Peyer's patch (tissue), 4 donors: ENCODE measurements around the gene ZNHIT1. TPM values are rescaled to one million over a fixed set of nuclear protein-coding genes. Genes with fewer than 3 reads are reported as not detected.
"Not testable (repeated sequence)": the region's sequence is repeated elsewhere in the genome, so short reads cannot be mapped to it uniquely, and the experiment has no call there.

ENCODE experiments used
- DNase-seq, 3 donors: peaks; one replicate each; pipeline ENCODE4 v3.0.0-alpha.2; 2017 to 2019
- H3K27ac ChIP-seq, 4 donors: fragments of 200-600 bp; sonication (generic); one replicate each; pipeline ENCODE4 v1.5.1; 2016 to 2019
- H3K27me3 ChIP-seq, 2 donors: fragments of 200-600 bp; sonication (generic); one replicate each; pipeline ENCODE4 v1.5.1; 2019
- H3K36me3 ChIP-seq, 3 donors: fragments of 200-600 bp; sonication (generic); one replicate each; pipeline ENCODE4 v1.5.1; 2016 to 2019
- H3K4me1 ChIP-seq, 4 donors: fragments of 200-600 bp; sonication (generic); one replicate each; pipeline ENCODE4 v1.5.1; 2016 to 2019
- H3K4me3 ChIP-seq, 4 donors: fragments of 200-600 bp; sonication (generic); 1 replicate in 3 of 4; 2 replicates in 1 of 4; pipeline ENCODE4 v1.5.1; 2016 to 2019; ENCODE audit warnings: mild to moderate bottlenecking in 1 of 4
- H3K9me3 ChIP-seq, 4 donors: fragments of 200-600 bp; sonication (generic); one replicate each; pipeline ENCODE4 v1.5.1; 2016 to 2019; ENCODE audit warnings: mild to moderate bottlenecking in 1 of 4
- POLR2A ChIP-seq, 2 donors: fragments of 450-650 bp; IDR thresholded peaks; one replicate each; pipeline ENCODE4 v1.5.1; 2017; ENCODE audit warnings: antibody characterized with exemption in 2 of 2, mild to moderate bottlenecking in 2 of 2, moderate library complexity in 2 of 2
- total RNA-seq, 4 donors: library from RNA; depleted of rRNA; stranded (reverse); fragments of >200 nt; gene quantifications; one replicate each; pipeline ENCODE4 v1.1.0, GENCODE V29; 2016
- TF ChIP-seq, protein P1 (sequence below), 6 experiments: fragments of 450-650 bp in 4 of 6; fragments of 200-600 bp in 2 of 6; sonication (generic) in 1 of 6; IDR thresholded peaks; one replicate each; pipeline ENCODE4 v1.5.1; 2017 to 2019; ENCODE audit warnings: antibody characterized with exemption in 6 of 6, mild to moderate bottlenecking in 3 of 6, moderate library complexity in 1 of 6

The ZNHIT1 gene
- total RNA-seq, 4 donors from 2014 or later, result 37.1 to 142 (median 110) TPM

- no peaks in the 10 kb centered on the region for H3K27me3 ChIP-seq
- no peaks in the 10 kb centered on the region for H3K9me3 ChIP-seq
- H3K4me3 ChIP-seq, result no peak overlapping the region
- no peak for DNase-seq
- peaks cover 0 to 8% (median 3%) of the 10 kb centered on the region in 4 donors for H3K4me1 ChIP-seq
- no peak overlapping the region for H3K27ac ChIP-seq
- no peak for TF ChIP-seq POLR2A (IDR thresholded peaks at IDR 0.05)
- TF ChIP-seq, protein P1, sequence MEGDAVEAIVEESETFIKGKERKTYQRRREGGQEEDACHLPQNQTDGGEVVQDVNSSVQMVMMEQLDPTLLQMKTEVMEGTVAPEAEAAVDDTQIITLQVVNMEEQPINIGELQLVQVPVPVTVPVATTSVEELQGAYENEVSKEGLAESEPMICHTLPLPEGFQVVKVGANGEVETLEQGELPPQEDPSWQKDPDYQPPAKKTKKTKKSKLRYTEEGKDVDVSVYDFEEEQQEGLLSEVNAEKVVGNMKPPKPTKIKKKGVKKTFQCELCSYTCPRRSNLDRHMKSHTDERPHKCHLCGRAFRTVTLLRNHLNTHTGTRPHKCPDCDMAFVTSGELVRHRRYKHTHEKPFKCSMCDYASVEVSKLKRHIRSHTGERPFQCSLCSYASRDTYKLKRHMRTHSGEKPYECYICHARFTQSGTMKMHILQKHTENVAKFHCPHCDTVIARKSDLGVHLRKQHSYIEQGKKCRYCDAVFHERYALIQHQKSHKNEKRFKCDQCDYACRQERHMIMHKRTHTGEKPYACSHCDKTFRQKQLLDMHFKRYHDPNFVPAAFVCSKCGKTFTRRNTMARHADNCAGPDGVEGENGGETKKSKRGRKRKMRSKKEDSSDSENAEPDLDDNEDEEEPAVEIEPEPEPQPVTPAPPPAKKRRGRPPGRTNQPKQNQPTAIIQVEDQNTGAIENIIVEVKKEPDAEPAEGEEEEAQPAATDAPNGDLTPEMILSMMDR (IDR thresholded peaks at IDR 0.05), result no peak
- H3K36me3 ChIP-seq, result no peaks in the 10 kb centered on the region
Measured at GRCh38 chr7:101255796-101256195, 37.8 kb downstream of the ZNHIT1 start.

- Histone ChIP-seq H3K4me3 (no peak overlapping the region), H3K27ac (peak overlapping the region in 2 of 4 donors; percentile 34 to 63), H3K9me3 (no peaks in the 10 kb centered on the region), H3K4me1 (no peaks in the 10 kb centered on the region), H3K27me3 (no peaks in the 10 kb centered on the region), H3K36me3 (no peaks in the 10 kb centered on the region)
- peak in 1 of 3 donors; percentile 56 for DNase-seq
- TF ChIP-seq, protein P1 (IDR thresholded peaks at IDR 0.05), result no peak
- TF ChIP-seq POLR2A (IDR thresholded peaks at IDR 0.05), result no peak
Measured at GRCh38 chr7:101258243-101258731, 40.3 kb downstream of the ZNHIT1 start.

- not testable (repeated sequence) for H3K4me3 ChIP-seq, H3K36me3 ChIP-seq, H3K27ac ChIP-seq, H3K4me1 ChIP-seq, H3K9me3 ChIP-seq, H3K27me3 ChIP-seq, DNase-seq
Measured at GRCh38 chr7:101264102-101264706, 46.2 kb downstream of the ZNHIT1 start.

DNA sequence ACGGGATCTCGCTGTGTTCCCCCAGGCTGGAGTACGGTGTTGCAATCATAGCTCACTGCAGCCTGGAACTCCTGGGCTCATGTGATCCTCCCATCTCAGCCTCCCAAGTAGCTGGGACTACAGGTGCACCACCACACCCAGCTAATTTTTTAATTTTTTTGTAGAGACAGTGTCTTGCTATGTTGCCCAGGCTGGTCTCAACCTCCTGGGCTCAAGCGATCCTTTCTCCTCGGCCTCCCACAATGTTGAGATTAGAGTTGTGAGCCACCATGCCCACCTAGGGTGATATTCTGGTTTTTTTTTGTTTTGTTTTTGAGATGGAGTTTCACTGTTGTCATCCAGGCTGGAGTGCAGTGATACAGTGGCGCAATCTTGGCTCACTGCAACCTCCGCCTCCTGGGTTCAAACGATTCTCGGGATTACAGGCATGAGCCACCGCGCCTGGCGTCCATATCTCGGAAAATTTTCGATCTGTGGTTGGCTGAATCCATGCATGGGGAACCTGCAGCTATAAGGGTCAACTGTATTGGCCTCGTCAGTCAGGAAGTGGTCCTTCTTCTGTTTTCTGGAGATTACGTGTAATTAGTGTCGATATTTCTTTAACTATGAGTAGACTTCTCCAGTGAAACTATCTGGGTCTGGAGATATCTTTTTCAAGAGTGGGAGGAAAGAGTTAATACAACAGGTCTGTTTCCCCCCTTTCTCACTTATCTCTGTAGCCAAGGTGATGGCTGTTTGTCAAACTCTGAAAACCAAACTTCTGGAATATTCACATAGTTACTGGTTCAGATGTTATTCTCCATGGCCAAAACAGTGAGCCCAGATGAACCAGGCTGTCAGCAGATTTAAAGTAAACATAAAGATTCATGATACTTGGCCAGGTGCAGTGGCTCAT, 47.9 kb downstream of the ZNHIT1 start:
- no peak overlapping the region for H3K4me3 ChIP-seq
- no peak overlapping the region for H3K27ac ChIP-seq
- H3K36me3 ChIP-seq, result no peaks in the 10 kb centered on the region
- no peaks in the 10 kb centered on the region for H3K27me3 ChIP-seq
- H3K9me3 ChIP-seq, result no peaks in the 10 kb centered on the region
- no peaks in the 10 kb centered on the region for H3K4me1 ChIP-seq
- TF ChIP-seq, protein P1 (IDR thresholded peaks at IDR 0.05), result no peak
- TF ChIP-seq POLR2A (IDR thresholded peaks at IDR 0.05), result no peak
- DNase-seq, result no peak

- no peaks in the 10 kb centered on the region for H3K36me3 ChIP-seq
- TF ChIP-seq, protein P1 (IDR thresholded peaks at IDR 0.05), result no peak
- no peak overlapping the region for H3K27ac ChIP-seq
- H3K9me3 ChIP-seq, result no peaks in the 10 kb centered on the region
- no peak for DNase-seq
- H3K27me3 ChIP-seq, result no peaks in the 10 kb centered on the region
- H3K4me3 ChIP-seq, result no peak overlapping the region
- H3K4me1 ChIP-seq, result no peaks in the 10 kb centered on the region
Measured at GRCh38 chr7:101269664-101270063, 51.7 kb downstream of the ZNHIT1 start.

DNA sequence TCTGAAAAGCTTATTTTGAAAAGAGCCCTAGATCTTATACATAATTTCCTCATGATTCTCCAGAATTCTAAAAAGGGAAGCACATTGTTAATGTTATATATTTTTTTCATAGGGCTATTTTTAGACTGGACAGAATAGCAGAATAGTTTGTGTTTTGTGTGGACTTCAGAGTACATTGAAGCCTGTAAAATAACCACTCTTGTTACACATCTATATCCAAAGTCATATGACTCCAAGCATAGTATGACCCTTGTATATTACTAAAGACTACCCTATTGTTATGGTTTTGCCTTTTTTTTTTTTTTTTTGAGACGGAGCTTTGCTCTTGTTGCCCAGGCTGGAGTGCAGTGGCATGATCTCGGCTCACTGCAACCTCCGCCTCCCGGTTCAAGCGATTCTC, 53.1 kb downstream of the ZNHIT1 start:
- no peaks in the 10 kb centered on the region for H3K9me3 ChIP-seq
- no peaks in the 10 kb centered on the region for H3K36me3 ChIP-seq
- H3K27ac ChIP-seq, result no peak overlapping the region
- no peaks in the 10 kb centered on the region for H3K27me3 ChIP-seq
- H3K4me1 ChIP-seq, result no peaks in the 10 kb centered on the region
- H3K4me3 ChIP-seq, result no peak overlapping the region
- DNase-seq, result no peak
- TF ChIP-seq, protein P1 (IDR thresholded peaks at IDR 0.05), result no peak
- TF ChIP-seq POLR2A (IDR thresholded peaks at IDR 0.05), result no peak
